GM19438 (cell line): ENCODE data around the gene GYPE.
"Not testable (repeated sequence)": the region's sequence is repeated elsewhere in the genome, so short reads cannot be mapped to it uniquely, and the experiment has no call there.

Source experiments
- ATAC-seq: cut with Tn5 transposase; IDR thresholded peaks from one replicate; pipeline ENCODE4 v1.9.1; 2021; ENCODE audit warnings: low read depth; ENCODE audit not compliant: unreplicated experiment

Gene GYPE

DNA sequence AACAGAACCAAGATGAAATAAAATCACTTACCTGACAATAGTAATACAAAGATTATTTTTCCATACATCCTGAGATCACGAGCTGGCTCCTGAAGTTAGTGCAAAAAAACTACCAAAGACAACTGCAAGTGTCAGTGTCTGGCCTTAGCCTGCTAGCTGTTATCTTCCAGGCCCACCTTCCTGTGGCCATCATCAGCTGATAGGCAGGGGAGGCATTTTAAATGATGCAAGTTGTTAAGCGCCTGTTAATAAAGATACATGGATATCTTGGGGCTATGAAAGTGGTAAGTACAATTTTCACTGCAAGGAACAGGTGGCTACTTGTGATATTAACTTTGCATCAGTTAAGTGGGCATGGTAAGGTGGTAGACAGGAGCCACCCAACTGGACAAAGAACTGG is at the start of gene GYPE:
Gene GYPE, minus strand, starts transcription at position 120 of the 400 bp plus-strand sequence. Its CDS starts 52 bp downstream, at position 68.
- ATAC-seq, result not testable (repeated sequence)

DNA sequence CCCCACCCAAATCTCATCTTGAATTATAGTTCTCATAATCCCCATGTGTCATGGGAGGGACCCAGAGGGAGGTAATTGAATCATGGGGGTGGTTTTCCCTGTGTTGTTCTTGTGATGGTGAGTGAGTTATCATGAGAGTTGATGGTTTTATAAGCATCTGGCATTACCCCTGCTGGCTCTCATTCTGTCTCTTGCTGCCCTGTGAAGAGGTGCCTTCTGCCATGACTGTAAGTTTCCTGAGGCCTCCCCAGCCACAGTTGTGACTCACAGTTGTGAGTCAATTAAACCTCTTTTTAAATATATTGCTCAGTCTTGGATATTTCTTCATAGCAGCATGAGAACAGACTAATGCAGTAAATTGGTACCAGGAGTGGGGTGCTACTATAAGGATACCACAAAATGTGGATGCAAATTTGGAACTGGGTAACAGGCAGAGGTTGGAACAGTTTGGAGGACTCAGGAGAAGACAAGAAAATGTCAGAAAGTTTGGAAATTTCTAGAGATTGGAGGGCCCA is 46.2 kb upstream of the GYPE start:
- not testable (repeated sequence) for ATAC-seq

- ATAC-seq, result not testable (repeated sequence)
These were observed 45.6 kb upstream of the GYPE start for GRCh38 chr4:143950967-143951366.

GRCh38 chr4:143950185-143950584 is 44.8 kb upstream of the GYPE start:
- ATAC-seq, result not testable (repeated sequence)

- ATAC-seq, result not testable (repeated sequence)
These were observed 42.1 kb upstream of the GYPE start for GRCh38 chr4:143947493-143947892.

GRCh38 chr4:143940708-143941107 is 35.3 kb upstream of the GYPE start:
- not testable (repeated sequence) for ATAC-seq

DNA sequence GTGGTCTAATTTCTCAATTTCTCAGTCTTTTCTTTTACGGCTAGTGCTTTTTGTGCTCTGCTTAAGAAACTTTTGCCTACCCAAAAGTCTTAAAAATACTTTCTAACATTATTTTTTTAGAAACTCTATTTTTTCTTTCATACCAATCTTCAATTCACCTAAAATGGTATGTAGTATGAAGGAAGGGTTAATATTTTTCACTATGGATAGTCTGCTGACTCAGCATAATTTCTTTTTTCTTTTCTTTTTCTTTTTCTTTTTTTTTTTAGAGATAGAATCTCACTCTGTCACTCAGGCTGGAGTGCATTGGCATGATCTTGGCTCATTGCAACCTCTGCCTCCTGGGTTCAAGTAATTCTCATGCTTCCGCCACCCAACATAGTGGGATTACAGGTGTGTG is 34.2 kb upstream of the GYPE start:
- ATAC-seq, result no peak

- ATAC-seq, result not testable (repeated sequence)
These were observed 33.5 kb upstream of the GYPE start for GRCh38 chr4:143938890-143939289.

GRCh38 chr4:143921181-143921580 is 15.8 kb upstream of the GYPE start:
- ATAC-seq, result no peak

DNA sequence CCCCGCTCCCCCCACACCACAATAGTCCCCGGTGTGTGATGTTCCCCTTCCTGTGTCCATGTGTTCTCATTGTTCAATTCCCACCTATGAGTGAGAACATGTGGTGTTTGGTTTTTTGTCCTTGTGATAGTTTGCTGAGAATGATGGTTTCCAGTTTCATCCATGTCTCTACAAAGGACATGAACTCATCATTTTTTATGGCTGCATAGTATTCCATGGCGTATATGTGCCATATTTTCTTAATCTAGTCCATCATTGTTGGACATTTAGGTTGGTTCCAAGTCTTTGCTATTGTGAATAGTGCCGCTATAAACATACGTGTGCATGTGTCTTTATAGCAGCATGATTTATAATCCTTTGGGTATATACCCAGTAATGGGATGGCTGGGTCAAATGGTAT is 11.1 kb upstream of the GYPE start:
- not testable (repeated sequence) for ATAC-seq

- ATAC-seq, result not testable (repeated sequence)
These were observed 7.1 kb upstream of the GYPE start for GRCh38 chr4:143912478-143912877.

DNA sequence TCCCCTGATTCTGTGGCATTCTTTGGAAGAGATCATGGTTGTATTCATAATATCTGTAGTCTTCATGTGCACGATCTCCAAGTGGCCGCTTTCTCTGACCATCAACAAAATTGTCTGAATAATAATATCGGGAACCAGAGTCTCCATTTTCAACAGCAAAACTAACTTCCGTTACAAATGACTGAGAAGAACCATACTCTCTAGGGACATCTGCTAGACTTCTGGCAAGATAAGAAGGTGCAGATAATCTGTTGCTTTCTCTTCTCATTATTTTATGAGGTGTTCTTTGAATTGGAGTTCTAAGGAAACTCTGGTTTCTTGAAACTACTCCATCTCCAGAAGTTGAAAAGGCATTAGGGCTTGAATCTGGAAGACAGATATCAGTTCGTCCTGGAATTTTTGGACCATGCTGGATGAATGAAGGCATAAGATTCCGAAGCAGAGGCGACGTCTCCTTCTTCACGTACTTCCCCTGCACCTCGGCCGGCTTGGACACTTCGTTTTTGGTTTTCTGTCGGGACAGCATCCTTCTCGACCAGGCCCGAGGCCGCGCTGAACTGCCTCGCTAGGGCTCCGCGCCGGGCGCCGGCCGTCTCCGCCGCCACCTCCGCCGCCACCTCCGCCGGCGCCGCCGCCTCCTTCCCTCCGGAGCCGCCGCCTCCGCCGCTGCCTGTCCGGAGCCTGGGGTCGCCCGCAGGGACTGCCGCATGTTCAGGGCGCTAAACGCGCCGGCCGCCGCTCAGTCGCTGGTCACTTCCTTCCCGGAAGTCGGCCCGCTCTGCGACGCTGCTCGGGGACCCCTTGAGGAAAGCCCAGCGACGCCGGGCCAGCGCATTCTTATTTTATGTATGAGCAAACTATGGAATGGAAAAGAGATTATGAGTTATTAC is 6.4 kb upstream of the GYPE start:
- ATAC-seq, result peak; percentile 49

GRCh38 chr4:143910906-143911305 is 5.5 kb upstream of the GYPE start:
- not testable (repeated sequence) for ATAC-seq

- ATAC-seq, result not testable (repeated sequence)
These were observed 2.5 kb upstream of the GYPE start for GRCh38 chr4:143907811-143908210.

GRCh38 chr4:143904431-143904830 is 928 bp downstream of the GYPE start:
- ATAC-seq, result not testable (repeated sequence)

DNA sequence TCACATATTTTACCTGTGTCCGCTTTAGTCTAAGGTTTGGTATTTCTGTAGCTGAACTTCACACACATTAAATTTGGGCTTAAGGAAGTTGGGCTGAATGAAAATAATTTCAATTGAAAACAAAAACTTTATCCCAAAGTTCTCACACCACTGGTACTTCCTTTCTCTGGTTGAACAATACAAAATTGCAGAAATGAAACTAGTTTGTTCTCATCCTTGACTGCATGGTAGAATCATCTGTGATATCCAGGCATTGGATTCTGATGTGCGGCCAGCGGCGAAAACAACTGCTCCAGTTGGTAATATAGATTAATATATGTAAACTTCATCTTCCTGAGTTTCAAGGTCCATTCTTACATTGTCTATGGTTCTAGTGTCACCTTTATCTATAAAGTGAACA is 15.0 kb downstream of the GYPE start:
- ATAC-seq, result not testable (repeated sequence)

GRCh38 chr4:143888189-143888588 is 17.2 kb downstream of the GYPE start:
- not testable (repeated sequence) for ATAC-seq

DNA sequence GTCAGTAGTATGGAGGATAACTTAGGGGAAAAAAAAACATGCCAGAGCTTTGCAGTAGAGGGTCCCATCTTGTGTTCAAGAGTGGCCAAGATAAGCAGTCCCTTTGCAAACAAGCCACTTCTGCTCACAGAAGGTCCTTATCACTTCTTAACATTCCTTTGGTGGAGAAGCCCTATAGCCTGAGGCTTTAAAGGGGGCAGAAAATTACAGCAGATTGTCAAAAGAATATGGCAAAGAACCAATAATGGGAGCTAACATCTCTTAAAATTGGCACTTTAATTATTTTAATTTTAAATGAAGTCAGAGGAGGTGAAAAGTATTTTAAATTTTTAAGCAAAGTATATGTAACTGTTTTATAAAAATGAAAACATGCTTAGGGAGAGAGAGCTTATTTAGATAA is 20.4 kb downstream of the GYPE start:
- ATAC-seq, result not testable (repeated sequence)

- ATAC-seq, result no peak
These were observed 21.8 kb downstream of the GYPE start for GRCh38 chr4:143883529-143883928.

GRCh38 chr4:143882892-143883291 is 22.5 kb downstream of the GYPE start:
- no peak for ATAC-seq

DNA sequence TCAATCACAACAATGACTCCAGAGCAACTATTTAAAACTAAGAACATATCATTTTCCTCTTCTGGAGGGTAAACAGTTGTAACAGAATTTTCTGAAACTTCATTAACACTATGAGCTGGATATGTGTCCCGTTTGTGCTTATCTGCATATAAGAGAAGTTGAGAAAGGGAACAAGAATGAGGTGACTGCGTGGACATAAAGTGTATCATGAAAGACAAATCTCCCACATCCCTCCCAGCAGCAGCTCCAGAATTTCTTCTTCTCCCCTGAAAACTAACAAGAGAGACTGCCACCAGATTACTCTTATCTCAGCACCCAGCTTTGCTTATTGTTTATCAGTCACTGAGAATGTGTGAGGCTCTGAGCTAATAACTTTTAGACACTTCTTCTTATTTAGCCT is 25.8 kb downstream of the GYPE start:
- ATAC-seq, result not testable (repeated sequence)

GRCh38 chr4:143875357-143875756 is 30.0 kb downstream of the GYPE start:
- ATAC-seq, result not testable (repeated sequence)
